ENCODE results near the gene PCDH17.

Gene PCDH17

DNA sequence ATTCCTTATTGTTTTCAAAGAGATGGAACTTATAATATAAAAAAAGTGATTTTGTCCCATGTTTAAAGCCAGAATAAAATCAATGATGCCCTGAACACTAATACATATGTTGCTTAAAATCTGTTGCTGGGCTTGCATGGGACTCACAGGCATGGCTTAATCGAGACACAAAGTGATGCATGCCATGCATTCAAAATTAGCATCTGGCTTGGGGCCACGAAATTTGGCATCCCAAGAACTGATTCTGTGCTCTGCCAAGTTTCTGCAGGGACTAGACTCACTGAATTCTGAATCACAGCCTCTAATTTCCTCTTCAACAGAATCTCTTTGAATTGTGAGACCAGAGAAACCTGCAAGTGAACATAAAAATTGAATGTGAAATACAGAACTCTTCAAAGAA, 109.2 kb downstream of the PCDH17 start:
- no peak for DNase-seq

GRCh38 chr13:57748096-57748495, 116.6 kb downstream of the PCDH17 start:
- DNase-seq: no peak

DNA sequence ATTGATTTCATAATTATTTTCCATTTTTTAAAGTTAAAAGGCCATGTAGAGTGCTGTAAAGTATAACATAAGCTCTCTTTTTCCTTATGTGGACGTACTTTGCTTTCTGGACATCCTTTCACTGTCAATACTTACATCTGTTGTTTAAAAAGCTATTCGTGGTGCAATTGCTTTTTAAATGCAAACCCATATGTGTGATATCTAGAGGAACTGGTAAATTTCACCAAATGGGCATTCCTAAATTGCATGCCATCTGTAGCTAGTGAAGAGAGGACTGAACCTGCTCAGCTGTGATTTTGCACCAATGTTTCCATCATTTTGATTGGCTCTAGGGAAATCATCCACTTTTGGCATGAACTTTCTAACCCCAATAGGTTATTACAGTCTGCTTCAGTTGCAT, 129.4 kb downstream of the PCDH17 start:
- DNase-seq: no peak

- no peak for DNase-seq
Observed at GRCh38 chr13:57763689-57764088, 132.1 kb downstream of the PCDH17 start.

Measured in effector CD8-positive, alpha-beta T cell (primary cell).